ENCODE data around the gene DMWD. TPM values are rescaled to one million over a fixed set of nuclear protein-coding genes. Genes with fewer than 3 reads are reported as not detected.

The DMWD gene
- total RNA-seq, 4 donors from 2014 or later = 26.8 to 72.9 (median 54.8) TPM

DNA sequence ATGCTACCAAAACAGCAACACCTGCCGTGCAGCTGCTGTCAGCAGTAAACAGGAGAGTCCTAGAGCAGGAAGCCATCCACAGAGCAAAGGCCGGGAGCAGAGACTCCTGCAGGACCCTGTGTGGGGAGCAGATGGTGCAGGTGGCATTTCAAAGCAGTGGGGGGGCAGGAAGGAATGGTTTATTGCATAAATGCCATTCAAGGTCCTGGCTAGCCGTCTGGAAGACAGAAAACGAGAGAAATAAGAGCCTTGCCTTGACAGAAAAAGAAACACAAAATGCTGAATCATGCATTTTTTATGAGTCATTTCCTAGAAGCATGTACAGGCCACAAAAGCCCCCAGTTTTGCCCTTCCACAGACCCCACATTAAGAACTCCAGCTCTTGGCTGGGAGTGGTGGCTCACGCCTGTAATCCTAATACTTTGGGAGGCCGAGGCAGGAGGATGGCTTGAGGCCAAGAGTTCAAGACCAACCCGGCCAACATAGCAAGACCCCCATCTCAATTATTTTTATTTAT, 17.1 kb upstream of the DMWD start:
- no peak overlapping the region for H3K27ac ChIP-seq
- 25% methylated on average over 7 of the region's 7 CpGs; no CpG with 5 or more reads in 1 of the 2 donors for WGBS, 2 donors (ENCODE audit: low coverage in 1 of 2)
- intact Hi-C loops (cut with DNase I; ENCODE audit: low total_unique reads) = no loop called here

GRCh38 chr19:45805719-45806118, 13.1 kb upstream of the DMWD start:
- no peak for DNase-seq
- Histone ChIP-seq H3K4me3 (no peak overlapping the region), H3K27ac (no peak overlapping the region), H3K36me3 (no peaks in the 10 kb centered on the region), H3K9me3 (no peaks in the 10 kb centered on the region), H3K27me3 (peaks cover 5% of the 10 kb centered on the region), H3K4me1 (peaks cover 0 to 5% (median 2%) of the 10 kb centered on the region in 4 donors)
- intact Hi-C loops (cut with DNase I; ENCODE audit: low total_unique reads) (no loop called here), in situ Hi-C loops (cut with MboI; ENCODE audit: low pct_ligation_motif_present in 1 of 4, low pct_unique_long_range_greater_than_20kb in 1 of 4, low sequenced_read_pairs in 3 of 4) (no loop called here)
- TF ChIP-seq EP300 (IDR thresholded peaks at IDR 0.05; ENCODE audit: low read depth) = no peak
- no peak for TF ChIP-seq CTCF (IDR thresholded peaks at IDR 0.05)
- TF ChIP-seq POLR2A (IDR thresholded peaks at IDR 0.05) = no peak
- TF ChIP-seq POLR2AphosphoS5 (IDR thresholded peaks at IDR 0.05) = no peak

More for the DNA sequence above, 17.1 kb upstream of the DMWD start:
- no peaks in the 10 kb centered on the region for H3K27me3 ChIP-seq
- no peaks in the 10 kb centered on the region for H3K9me3 ChIP-seq
- H3K4me3 ChIP-seq = no peak overlapping the region
- peaks cover 0 to 5% (median 2%) of the 10 kb centered on the region in 4 donors for H3K4me1 ChIP-seq
- in situ Hi-C loops (cut with MboI; ENCODE audit: low pct_ligation_motif_present in 1 of 4, low pct_unique_long_range_greater_than_20kb in 1 of 4, low sequenced_read_pairs in 3 of 4) = no loop called here
- TF ChIP-seq EP300 (IDR thresholded peaks at IDR 0.05; ENCODE audit: low read depth) = no peak
- TF ChIP-seq POLR2AphosphoS5 (IDR thresholded peaks at IDR 0.05) = no peak
- TF ChIP-seq POLR2A (IDR thresholded peaks at IDR 0.05) = no peak
- TF ChIP-seq CTCF (IDR thresholded peaks at IDR 0.05) = no peak
- H3K36me3 ChIP-seq = no peaks in the 10 kb centered on the region
- no peak for DNase-seq

DNA sequence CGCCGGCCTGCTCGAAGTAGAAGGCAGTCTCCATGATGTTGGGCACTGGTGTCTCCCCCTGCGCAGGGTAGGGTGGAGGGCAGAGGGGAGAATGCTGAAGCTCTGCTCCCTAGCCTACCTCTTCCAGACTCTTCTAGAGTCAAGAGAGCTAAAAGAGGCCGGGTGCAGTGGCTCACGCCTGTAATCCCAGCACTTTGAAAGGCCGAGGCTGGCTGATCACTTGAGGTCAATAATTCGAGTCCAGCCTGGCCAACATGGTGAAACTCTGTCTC, 12.2 kb upstream of the DMWD start:
- no peak for DNase-seq
- Histone ChIP-seq H3K4me3 (no peak overlapping the region), H3K9me3 (no peaks in the 10 kb centered on the region), H3K27me3 (peaks cover 5% of the 10 kb centered on the region), H3K4me1 (peaks cover 0 to 5% (median 2%) of the 10 kb centered on the region in 4 donors), H3K36me3 (no peaks in the 10 kb centered on the region), H3K27ac (no peak overlapping the region)
- TF ChIP-seq POLR2A (IDR thresholded peaks at IDR 0.05) (no peak), CTCF (IDR thresholded peaks at IDR 0.05) (no peak), POLR2AphosphoS5 (IDR thresholded peaks at IDR 0.05) (no peak), EP300 (IDR thresholded peaks at IDR 0.05; ENCODE audit: low read depth) (no peak)
- in situ Hi-C loops (cut with MboI; ENCODE audit: low pct_ligation_motif_present in 1 of 4, low pct_unique_long_range_greater_than_20kb in 1 of 4, low sequenced_read_pairs in 3 of 4) = no loop called here
- intact Hi-C loops (cut with DNase I; ENCODE audit: low total_unique reads) = no loop called here
- WGBS, 2 donors (ENCODE audit: low coverage in 1 of 2) = 88% methylated on average over 8 of the region's 8 CpGs; no CpG with 5 or more reads in 1 of the 2 donors

GRCh38 chr19:45804140-45804958, 11.7 kb upstream of the DMWD start:
- Histone ChIP-seq H3K36me3 (no peaks in the 10 kb centered on the region), H3K4me3 (no peak overlapping the region), H3K27ac (no peak overlapping the region), H3K9me3 (no peaks in the 10 kb centered on the region), H3K4me1 (peaks cover 0 to under 1% (median under 1%) of the 10 kb centered on the region in 4 donors), H3K27me3 (peaks cover 5% of the 10 kb centered on the region)
- DNase-seq = no peak
- TF ChIP-seq POLR2AphosphoS5 (IDR thresholded peaks at IDR 0.05) (no peak), CTCF (IDR thresholded peaks at IDR 0.05) (no peak), EP300 (IDR thresholded peaks at IDR 0.05; ENCODE audit: low read depth) (no peak), POLR2A (IDR thresholded peaks at IDR 0.05) (no peak)
- in situ Hi-C loops (cut with MboI; ENCODE audit: low pct_ligation_motif_present in 1 of 4, low pct_unique_long_range_greater_than_20kb in 1 of 4, low sequenced_read_pairs in 3 of 4) = no loop called here
- intact Hi-C loops (cut with DNase I; ENCODE audit: low total_unique reads) = no loop called here
- 88% methylated on average over 52 of the region's 57 CpGs; no CpG with 5 or more reads in 1 of the 2 donors for WGBS, 2 donors (ENCODE audit: low coverage in 1 of 2)

Data from transverse colon (tissue), 4 donors.